Measurements from ENCODE around the gene IGF1R. TPM values are rescaled to one million over a fixed set of nuclear protein-coding genes. Genes with fewer than 3 reads are reported as not detected.

Gene IGF1R
- total RNA-seq, 1 experiment from 2014 or later = 0.56 TPM

GRCh38 chr15:98938105-98938417, 289.7 kb downstream of the IGF1R start:
- no peak overlapping the region for H3K4me2 ChIP-seq (ENCODE audit: low read depth, low read length, poor library complexity, severe bottlenecking)
- no peak overlapping the region for H3K27ac ChIP-seq (ENCODE audit: low read length)
- H3K79me2 ChIP-seq (ENCODE audit: low read length) = no peaks in the 10 kb centered on the region
- H4K20me1 ChIP-seq (ENCODE audit: insufficient read depth, low read depth, low read length) = no peaks in the 10 kb centered on the region
- no peak overlapping the region for H2AFZ ChIP-seq (ENCODE audit: low read length)
- no peaks in the 10 kb centered on the region for H3K9me2 ChIP-seq (replicated peaks; ENCODE audit: insufficient read depth, low read length)
- DNase-seq = no peak
- H3K4me1 ChIP-seq (ENCODE audit: low read length) = no peaks in the 10 kb centered on the region
- no peaks in the 10 kb centered on the region for H3K36me3 ChIP-seq (ENCODE audit: insufficient read depth, low read length)
- 0 out of 2 replicates have a peak, but pooled peaks cover 4% of the 10 kb centered on the region for H3K27me3 ChIP-seq (ENCODE audit: low read length)
- H3K4me3 ChIP-seq (ENCODE audit: low read length) = no peak overlapping the region
- no peaks in the 10 kb centered on the region for H3K9me3 ChIP-seq (ENCODE audit: low read length)
- H3K9ac ChIP-seq (ENCODE audit: low read length) = no peak overlapping the region

- Histone ChIP-seq H3K27ac (ENCODE audit: low read length) (no peak overlapping the region), H3K4me3 (ENCODE audit: low read length) (no peak overlapping the region), H4K20me1 (ENCODE audit: insufficient read depth, low read depth, low read length) (no peaks in the 10 kb centered on the region), H3K4me1 (ENCODE audit: low read length) (no peaks in the 10 kb centered on the region), H3K4me2 (ENCODE audit: low read depth, low read length, poor library complexity, severe bottlenecking) (no peak overlapping the region), H2AFZ (ENCODE audit: low read length) (no peak overlapping the region), H3K9me2 (replicated peaks; ENCODE audit: insufficient read depth, low read length) (no peaks in the 10 kb centered on the region), H3K9ac (ENCODE audit: low read length) (no peak overlapping the region), H3K9me3 (ENCODE audit: low read length) (no peaks in the 10 kb centered on the region), H3K27me3 (ENCODE audit: low read length) (0 out of 2 replicates have a peak, but pooled peaks cover 4% of the 10 kb centered on the region), H3K79me2 (ENCODE audit: low read length) (no peaks in the 10 kb centered on the region), H3K36me3 (ENCODE audit: insufficient read depth, low read length) (no peaks in the 10 kb centered on the region)
- no peak for DNase-seq
Measured at GRCh38 chr15:98938799-98939198, 290.5 kb downstream of the IGF1R start.

GRCh38 chr15:98939311-98940080, 291.2 kb downstream of the IGF1R start:
- DNase-seq = no peak
- no peaks in the 10 kb centered on the region for H3K4me1 ChIP-seq (ENCODE audit: low read length)
- no peaks in the 10 kb centered on the region for H3K36me3 ChIP-seq (ENCODE audit: insufficient read depth, low read length)
- H4K20me1 ChIP-seq (ENCODE audit: insufficient read depth, low read depth, low read length) = no peaks in the 10 kb centered on the region
- H3K27me3 ChIP-seq (ENCODE audit: low read length) = 0 out of 2 replicates have a peak, but pooled peaks cover 4% of the 10 kb centered on the region
- no peak overlapping the region for H3K4me2 ChIP-seq (ENCODE audit: low read depth, low read length, poor library complexity, severe bottlenecking)
- no peaks in the 10 kb centered on the region for H3K9me2 ChIP-seq (replicated peaks; ENCODE audit: insufficient read depth, low read length)
- H3K9ac ChIP-seq (ENCODE audit: low read length) = no peak overlapping the region
- no peaks in the 10 kb centered on the region for H3K79me2 ChIP-seq (ENCODE audit: low read length)
- no peak overlapping the region for H3K4me3 ChIP-seq (ENCODE audit: low read length)
- no peak overlapping the region for H3K27ac ChIP-seq (ENCODE audit: low read length)
- H3K9me3 ChIP-seq (ENCODE audit: low read length) = no peaks in the 10 kb centered on the region
- no peak overlapping the region for H2AFZ ChIP-seq (ENCODE audit: low read length)

GRCh38 chr15:98941595-98942255, 293.4 kb downstream of the IGF1R start:
- Histone ChIP-seq H3K79me2 (ENCODE audit: low read length) (no peaks in the 10 kb centered on the region), H3K4me1 (ENCODE audit: low read length) (no peaks in the 10 kb centered on the region), H3K4me2 (ENCODE audit: low read depth, low read length, poor library complexity, severe bottlenecking) (no peak overlapping the region), H3K27me3 (ENCODE audit: low read length) (0 out of 2 replicates have a peak, but pooled peaks cover 4% of the 10 kb centered on the region), H3K36me3 (ENCODE audit: insufficient read depth, low read length) (no peaks in the 10 kb centered on the region), H3K4me3 (ENCODE audit: low read length) (no peak overlapping the region), H3K9me3 (ENCODE audit: low read length) (no peaks in the 10 kb centered on the region), H3K27ac (ENCODE audit: low read length) (no peak overlapping the region), H2AFZ (ENCODE audit: low read length) (no peak overlapping the region), H4K20me1 (ENCODE audit: insufficient read depth, low read depth, low read length) (no peaks in the 10 kb centered on the region), H3K9ac (ENCODE audit: low read length) (no peak overlapping the region), H3K9me2 (replicated peaks; ENCODE audit: insufficient read depth, low read length) (no peaks in the 10 kb centered on the region)
- no peak for DNase-seq

- Histone ChIP-seq H3K36me3 (ENCODE audit: insufficient read depth, low read length) (no peaks in the 10 kb centered on the region), H2AFZ (ENCODE audit: low read length) (no peak overlapping the region)
Measured at GRCh38 chr15:98942431-98942830, 294.1 kb downstream of the IGF1R start.

GRCh38 chr15:98943051-98943508, 294.7 kb downstream of the IGF1R start:
- H3K9me3 ChIP-seq (ENCODE audit: low read length) = no peaks in the 10 kb centered on the region
- no peaks in the 10 kb centered on the region for H3K27me3 ChIP-seq (ENCODE audit: low read length)
- H3K4me2 ChIP-seq (ENCODE audit: low read depth, low read length, poor library complexity, severe bottlenecking) = no peak overlapping the region
- no peak for DNase-seq
- H3K36me3 ChIP-seq (ENCODE audit: insufficient read depth, low read length) = no peaks in the 10 kb centered on the region
- H4K20me1 ChIP-seq (ENCODE audit: insufficient read depth, low read depth, low read length) = no peaks in the 10 kb centered on the region
- H3K4me3 ChIP-seq (ENCODE audit: low read length) = no peak overlapping the region
- H2AFZ ChIP-seq (ENCODE audit: low read length) = no peak overlapping the region
- H3K9ac ChIP-seq (ENCODE audit: low read length) = no peak overlapping the region
- H3K79me2 ChIP-seq (ENCODE audit: low read length) = no peaks in the 10 kb centered on the region
- H3K4me1 ChIP-seq (ENCODE audit: low read length) = no peaks in the 10 kb centered on the region
- H3K9me2 ChIP-seq (replicated peaks; ENCODE audit: insufficient read depth, low read length) = no peaks in the 10 kb centered on the region
- H3K27ac ChIP-seq (ENCODE audit: low read length) = no peak overlapping the region

More at GRCh38 chr15:98942431-98942830, 294.1 kb downstream of the IGF1R start:
- Histone ChIP-seq H3K9me3 (ENCODE audit: low read length) (no peaks in the 10 kb centered on the region), H3K4me1 (ENCODE audit: low read length) (no peaks in the 10 kb centered on the region), H3K4me2 (ENCODE audit: low read depth, low read length, poor library complexity, severe bottlenecking) (no peak overlapping the region), H3K9me2 (replicated peaks; ENCODE audit: insufficient read depth, low read length) (no peaks in the 10 kb centered on the region), H3K27ac (ENCODE audit: low read length) (no peak overlapping the region), H4K20me1 (ENCODE audit: insufficient read depth, low read depth, low read length) (no peaks in the 10 kb centered on the region), H3K9ac (ENCODE audit: low read length) (no peak overlapping the region), H3K79me2 (ENCODE audit: low read length) (no peaks in the 10 kb centered on the region), H3K4me3 (ENCODE audit: low read length) (no peak overlapping the region), H3K27me3 (ENCODE audit: low read length) (0 out of 2 replicates have a peak, but pooled peaks cover 4% of the 10 kb centered on the region)
- DNase-seq = no peak

GRCh38 chr15:98943601-98944151, 295.3 kb downstream of the IGF1R start:
- Histone ChIP-seq H3K9me3 (ENCODE audit: low read length) (no peaks in the 10 kb centered on the region), H3K4me2 (ENCODE audit: low read depth, low read length, poor library complexity, severe bottlenecking) (no peak overlapping the region), H3K4me1 (ENCODE audit: low read length) (no peaks in the 10 kb centered on the region), H4K20me1 (ENCODE audit: insufficient read depth, low read depth, low read length) (no peaks in the 10 kb centered on the region), H3K79me2 (ENCODE audit: low read length) (no peaks in the 10 kb centered on the region), H3K27me3 (ENCODE audit: low read length) (no peaks in the 10 kb centered on the region), H3K27ac (ENCODE audit: low read length) (no peak overlapping the region), H3K36me3 (ENCODE audit: insufficient read depth, low read length) (no peaks in the 10 kb centered on the region), H3K9ac (ENCODE audit: low read length) (no peak overlapping the region), H3K9me2 (replicated peaks; ENCODE audit: insufficient read depth, low read length) (no peaks in the 10 kb centered on the region), H3K4me3 (ENCODE audit: low read length) (no peak overlapping the region), H2AFZ (ENCODE audit: low read length) (no peak overlapping the region)
- no peak for DNase-seq

Measured in Karpas-422 (cell line).